Right forelimb (tissue), 1 donor: ENCODE results near the gene ZNF337.
"Not testable (repeated sequence)": the region's sequence is repeated elsewhere in the genome, so short reads cannot be mapped to it uniquely, and the experiment has no call there.

Experiments
- DNase-seq: peaks from one replicate; pipeline ENCODE4 v3.0.0-alpha.2; 2018

Gene ZNF337

GRCh38 chr20:25696371-25697131 lies at the start of gene ZNF337:
Gene ZNF337, minus strand, starts transcription at chr20:25696853. Its CDS starts 10,436 bp downstream, at chr20:25686417.
- DNase-seq: peak; percentile 96

- DNase-seq: no peak
Measured at GRCh38 chr20:25745738-25746137, 49.1 kb upstream of the ZNF337 start.

- no peak for DNase-seq
Measured at GRCh38 chr20:25745100-25745499, 48.4 kb upstream of the ZNF337 start.

GRCh38 chr20:25744261-25744660 lies 47.6 kb upstream of the ZNF337 start:
- no peak for DNase-seq

- no peak for DNase-seq
Measured at GRCh38 chr20:25741088-25741487, 44.4 kb upstream of the ZNF337 start.

- no peak for DNase-seq
Measured at GRCh38 chr20:25739615-25740320, 43.1 kb upstream of the ZNF337 start.

- DNase-seq: no peak
Measured at GRCh38 chr20:25738198-25738597, 41.5 kb upstream of the ZNF337 start.

GRCh38 chr20:25733903-25734302 lies 37.2 kb upstream of the ZNF337 start:
- no peak for DNase-seq

GRCh38 chr20:25730862-25731261 lies 34.2 kb upstream of the ZNF337 start:
- DNase-seq: no peak

- DNase-seq: no peak
Measured at GRCh38 chr20:25726357-25726756, 29.7 kb upstream of the ZNF337 start.

- DNase-seq: no peak
Measured at GRCh38 chr20:25725639-25726038, 29.0 kb upstream of the ZNF337 start.

- DNase-seq: no peak
Measured at GRCh38 chr20:25723975-25724374, 27.3 kb upstream of the ZNF337 start.

GRCh38 chr20:25720285-25720684 lies 23.6 kb upstream of the ZNF337 start:
- DNase-seq: no peak

GRCh38 chr20:25718896-25719809 lies 22.5 kb upstream of the ZNF337 start:
- not testable (repeated sequence) for DNase-seq

- DNase-seq: no peak
Measured at GRCh38 chr20:25707695-25708094, 11.0 kb upstream of the ZNF337 start.

- no peak for DNase-seq
Measured at GRCh38 chr20:25706793-25707192, 10.1 kb upstream of the ZNF337 start.

- no peak for DNase-seq
Measured at GRCh38 chr20:25705830-25706351, 9.2 kb upstream of the ZNF337 start.

- not testable (repeated sequence) for DNase-seq
Measured at GRCh38 chr20:25704303-25704702, 7.7 kb upstream of the ZNF337 start.

- not testable (repeated sequence) for DNase-seq
Measured at GRCh38 chr20:25700835-25701234, 4.2 kb upstream of the ZNF337 start.

- no peak for DNase-seq
Measured at GRCh38 chr20:25699914-25700313, 3.3 kb upstream of the ZNF337 start.

- no peak for DNase-seq
Measured at GRCh38 chr20:25697132-25697446, 436 bp upstream of the ZNF337 start.

- no peak for DNase-seq
Measured at GRCh38 chr20:25695532-25696370, 902 bp downstream of the ZNF337 start.
